SK-N-SH treated with all-trans-retinoic acid at 6 μM for 48 hours (cell line): ENCODE data around the gene NSD2.

Experiments used
- ATAC-seq: fragments of 200-7000 bp; cut with Tn5 transposase; 3 replicates; pipeline ENCODE4 v1.9.1; 2020; ENCODE audit warnings: mild to moderate bottlenecking, moderate library complexity
- BACH2 ChIP-seq: fragments of 250-450 bp; sonication (Bioruptor Pico); IDR thresholded peaks from 2 replicates; pipeline ENCODE4 v1.9.0; 2021; ENCODE audit warnings: mild to moderate bottlenecking, borderline replicate concordance
- CSDC2 ChIP-seq: fragments of 250-450 bp; sonication (Bioruptor Pico); IDR thresholded peaks from 2 replicates; pipeline ENCODE4 v1.5.0; 2020; ENCODE audit warnings: mild to moderate bottlenecking, moderate library complexity
- ESRRG ChIP-seq: fragments of 250-450 bp; sonication (Bioruptor Pico); IDR thresholded peaks from 2 replicates; pipeline ENCODE4 v1.6.1; 2021; ENCODE audit warnings: mild to moderate bottlenecking
- GLIS3 ChIP-seq: fragments of 250-450 bp; sonication (Bioruptor Pico); IDR thresholded peaks from 2 replicates; pipeline ENCODE4 v1.5.0; 2020; ENCODE audit warnings: mild to moderate bottlenecking, moderate library complexity
- ISL1 ChIP-seq: fragments of 250-450 bp; sonication (Bioruptor Pico); IDR thresholded peaks from 2 replicates; pipeline ENCODE4 v2.1.2; 2022; ENCODE audit warnings: mild to moderate bottlenecking, moderate library complexity
- OSR1 ChIP-seq: fragments of 250-450 bp; sonication (Bioruptor Pico); IDR thresholded peaks from 2 replicates; pipeline ENCODE4 v1.8.0; 2022; ENCODE audit warnings: moderate library complexity, mild to moderate bottlenecking, inconsistent platforms
- PATZ1 ChIP-seq: fragments of 250-450 bp; sonication (Bioruptor Pico); IDR thresholded peaks from 2 replicates; pipeline ENCODE4 v1.8.0; 2020; ENCODE audit warnings: mild to moderate bottlenecking, moderate library complexity, borderline replicate concordance
- POU6F1 ChIP-seq: fragments of 250-450 bp; sonication (Bioruptor Pico); IDR thresholded peaks from 2 replicates; pipeline ENCODE4 v1.8.0; 2021; ENCODE audit warnings: low read depth, mild to moderate bottlenecking, moderate library complexity, borderline replicate concordance
- RARB ChIP-seq: fragments of 250-450 bp; sonication (Bioruptor Pico); IDR thresholded peaks from 2 replicates; pipeline ENCODE4 v1.8.0; 2021; ENCODE audit warnings: mild to moderate bottlenecking, moderate library complexity
- SNAI2 ChIP-seq: fragments of 250-450 bp; sonication (Bioruptor Pico); IDR thresholded peaks from 2 replicates; pipeline ENCODE4 v1.5.0; 2020; ENCODE audit warnings: mild to moderate bottlenecking, moderate library complexity
- TCF4 ChIP-seq: fragments of 250-450 bp; sonication (Bioruptor Pico); IDR thresholded peaks from 2 replicates; pipeline ENCODE4 v1.8.0; 2021; ENCODE audit warnings: mild to moderate bottlenecking, moderate library complexity, borderline replicate concordance
- TOX ChIP-seq: fragments of 250-450 bp; sonication (Bioruptor Pico); IDR thresholded peaks from 2 replicates; pipeline ENCODE4 v1.8.0; 2021; ENCODE audit warnings: mild to moderate bottlenecking, moderate library complexity, borderline replicate concordance
- TSHZ2 ChIP-seq: fragments of 250-450 bp; sonication (Bioruptor Pico); IDR thresholded peaks from 2 replicates; pipeline ENCODE4 v1.5.0; 2020; ENCODE audit warnings: mild to moderate bottlenecking, moderate library complexity
- ZC3H10 ChIP-seq: fragments of 250-450 bp; sonication (Bioruptor Pico); IDR thresholded peaks from 2 replicates; pipeline ENCODE4 v1.5.1; 2021; ENCODE audit warnings: mild to moderate bottlenecking, moderate library complexity
- ZFP3 ChIP-seq: fragments of 250-450 bp; sonication (Bioruptor Pico); IDR thresholded peaks from 2 replicates; pipeline ENCODE4 v1.5.0; 2020; ENCODE audit warnings: mild to moderate bottlenecking, moderate library complexity
- ZFP30 ChIP-seq: fragments of 450-650 bp; formaldehyde crosslinking; IDR thresholded peaks from 2 replicates; pipeline ENCODE4 v1.5.0; 2022; ENCODE audit warnings: mild to moderate bottlenecking, moderate library complexity
- ZNF565 ChIP-seq: fragments of 450-650 bp; formaldehyde crosslinking; conservative IDR thresholded peaks from 2 replicates; pipeline ENCODE4 v1.5.0; 2020; ENCODE audit warnings: low read depth, mild to moderate bottlenecking, moderate library complexity
- ZNF70 ChIP-seq: fragments of 450-650 bp; formaldehyde crosslinking; IDR thresholded peaks from 2 replicates; pipeline ENCODE4 v1.5.0; 2020; ENCODE audit warnings: mild to moderate bottlenecking, moderate library complexity
- ZNF8 ChIP-seq: fragments of 450-650 bp; formaldehyde crosslinking; IDR thresholded peaks from 2 replicates; pipeline ENCODE4 v1.5.0; 2020; ENCODE audit warnings: mild to moderate bottlenecking, moderate library complexity
- TF ChIP-seq, protein P1 (sequence below): fragments of 250-450 bp; sonication (Bioruptor Pico); IDR thresholded peaks from 2 replicates; pipeline ENCODE4 v1.5.1; 2020; ENCODE audit warnings: low read depth, mild to moderate bottlenecking, moderate library complexity

Gene NSD2

DNA sequence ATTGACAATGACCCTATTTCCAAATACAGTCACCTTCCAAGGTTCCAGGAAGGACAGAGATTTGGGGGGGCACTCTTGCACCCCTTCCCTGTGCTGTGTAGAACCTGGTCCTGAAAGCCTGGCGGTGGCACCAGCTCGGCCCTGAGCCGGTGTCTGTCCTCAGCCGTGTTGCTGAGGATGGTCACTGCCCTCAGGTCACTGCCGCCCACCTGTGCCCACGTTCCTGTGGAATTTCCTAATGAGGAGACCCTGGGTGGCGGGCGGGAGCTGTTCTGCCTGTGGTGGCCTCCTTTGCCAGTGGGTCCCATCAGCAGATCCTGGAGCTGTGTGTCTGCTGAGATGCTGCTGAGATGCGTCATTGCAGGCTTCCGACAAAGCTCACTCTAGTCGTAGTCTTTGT, 104.7 kb downstream of the NSD2 start:
- ATAC-seq: no peak
- no peak for TF ChIP-seq POU6F1 (CRISPR knock-in tag)
- TF ChIP-seq, protein P1, sequence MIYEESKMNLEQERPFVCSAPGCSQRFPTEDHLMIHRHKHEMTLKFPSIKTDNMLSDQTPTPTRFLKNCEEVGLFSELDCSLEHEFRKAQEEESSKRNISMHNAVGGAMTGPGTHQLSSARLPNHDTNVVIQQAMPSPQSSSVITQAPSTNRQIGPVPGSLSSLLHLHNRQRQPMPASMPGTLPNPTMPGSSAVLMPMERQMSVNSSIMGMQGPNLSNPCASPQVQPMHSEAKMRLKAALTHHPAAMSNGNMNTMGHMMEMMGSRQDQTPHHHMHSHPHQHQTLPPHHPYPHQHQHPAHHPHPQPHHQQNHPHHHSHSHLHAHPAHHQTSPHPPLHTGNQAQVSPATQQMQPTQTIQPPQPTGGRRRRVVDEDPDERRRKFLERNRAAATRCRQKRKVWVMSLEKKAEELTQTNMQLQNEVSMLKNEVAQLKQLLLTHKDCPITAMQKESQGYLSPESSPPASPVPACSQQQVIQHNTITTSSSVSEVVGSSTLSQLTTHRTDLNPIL (CRISPR knock-in tag): no peak
- TF ChIP-seq TOX (CRISPR knock-in tag): no peak

- no peak for TF ChIP-seq ZNF8
- TF ChIP-seq ZNF70 (CRISPR knock-in tag): no peak
- no peak for TF ChIP-seq CSDC2 (CRISPR knock-in tag)
- TF ChIP-seq OSR1 (CRISPR knock-in tag): no peak
- TF ChIP-seq POU6F1 (CRISPR knock-in tag): no peak
- TF ChIP-seq ISL1 (CRISPR knock-in tag): no peak
- TF ChIP-seq ZNF565 (CRISPR knock-in tag): no peak
- TF ChIP-seq BACH2 (CRISPR knock-in tag): no peak
- TF ChIP-seq ESRRG (CRISPR knock-in tag): no peak
- no peak for TF ChIP-seq SNAI2 (CRISPR knock-in tag)
- TF ChIP-seq ZFP3 (CRISPR knock-in tag): no peak
- TF ChIP-seq RARB (CRISPR knock-in tag): no peak
- TF ChIP-seq ZC3H10 (CRISPR knock-in tag): no peak
- no peak for ATAC-seq
Measured at GRCh38 chr4:1976416-1977352, 105.5 kb downstream of the NSD2 start.

DNA sequence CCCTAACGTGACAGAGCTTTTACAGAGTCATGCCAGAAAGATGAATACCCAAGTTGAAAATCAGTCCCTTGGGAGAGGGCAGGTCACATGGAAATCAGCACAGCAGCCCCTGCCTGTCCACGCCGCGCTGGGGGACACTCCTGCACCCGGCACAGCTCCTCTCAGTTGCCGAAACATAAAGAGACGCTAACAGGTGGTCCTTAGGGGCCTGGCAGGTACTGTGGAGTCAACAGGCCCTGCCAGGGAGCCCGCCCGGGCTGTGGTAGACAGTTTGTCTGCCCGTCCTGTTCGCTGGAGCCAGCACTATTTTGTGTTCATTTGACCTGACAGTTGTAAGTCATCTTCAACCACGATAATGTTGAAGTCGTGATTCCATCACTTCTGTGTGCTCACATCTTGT, 107.0 kb downstream of the NSD2 start:
- TF ChIP-seq ZFP30 (CRISPR knock-in tag) (no peak), TCF4 (CRISPR knock-in tag) (no peak), GLIS3 (CRISPR knock-in tag) (no peak), ZC3H10 (CRISPR knock-in tag) (no peak), PATZ1 (no peak), TSHZ2 (CRISPR knock-in tag) (no peak), ZNF70 (CRISPR knock-in tag) (no peak), OSR1 (CRISPR knock-in tag) (no peak), ZFP3 (CRISPR knock-in tag) (no peak), POU6F1 (CRISPR knock-in tag) (no peak), TOX (CRISPR knock-in tag) (no peak), CSDC2 (CRISPR knock-in tag) (no peak)
- TF ChIP-seq, protein P1 (CRISPR knock-in tag): no peak
- TF ChIP-seq, all 23 proteins: peak for 0
- ATAC-seq: no peak
